Vagina (tissue), 2 donors: ENCODE data around the gene CYP27B1. TPM values are rescaled to one million over a fixed set of nuclear protein-coding genes. Genes with fewer than 3 reads are reported as not detected.

Source experiments
- DNase-seq, 2 donors: peaks; one replicate each; pipeline ENCODE4 v3.0.0-alpha.2; 2017; ENCODE audit errors: extremely low spot score in 2 of 2
- H3K27ac ChIP-seq: fragments of 200-600 bp; sonication (generic); one replicate; pipeline ENCODE4 v1.5.1; 2019
- H3K27me3 ChIP-seq: fragments of 200-600 bp; sonication (generic); one replicate; pipeline ENCODE4 v1.5.1; 2019
- H3K36me3 ChIP-seq, 2 donors: fragments of 200-600 bp; sonication (generic); one replicate each; pipeline ENCODE4 v1.5.1; 2017 to 2019
- H3K4me1 ChIP-seq: fragments of 200-600 bp; sonication (generic); one replicate; pipeline ENCODE4 v1.5.1; 2019
- H3K4me3 ChIP-seq, 2 donors: fragments of 200-600 bp; sonication (generic); 1 replicate in 1 of 2; 2 replicates in 1 of 2; pipeline ENCODE4 v1.5.1; 2016 to 2019
- H3K9me3 ChIP-seq: fragments of 200-600 bp; sonication (generic); one replicate; pipeline ENCODE4 v1.5.1; 2019
- CTCF ChIP-seq, 3 experiments: fragments of 450-650 bp in 2 of 3; fragments of 200-600 bp in 1 of 3; sonication (generic) in 1 of 3; IDR thresholded peaks; one replicate each; pipeline ENCODE4 v1.5.1; 2017 to 2019; ENCODE audit warnings: antibody characterized with exemption in 3 of 3, mild to moderate bottlenecking in 2 of 3, moderate library complexity in 2 of 3
- POLR2A ChIP-seq, 2 donors: fragments of 450-650 bp; IDR thresholded peaks; one replicate each; pipeline ENCODE4 v1.6.1; 2017; ENCODE audit warnings: antibody characterized with exemption in 2 of 2, mild to moderate bottlenecking in 2 of 2, moderate library complexity in 2 of 2
- POLR2AphosphoS5 ChIP-seq, 2 donors: sonication (generic); formaldehyde crosslinking; IDR thresholded peaks; one replicate each; pipeline ENCODE4 v1.9.0; 2017; ENCODE audit warnings: antibody characterized with exemption in 2 of 2, mild to moderate bottlenecking in 2 of 2, low read depth in 1 of 2; ENCODE audit not compliant: insufficient read depth in 1 of 2
- intact Hi-C: fragments of 100-400 bp; cut with DNase I; formaldehyde crosslinking; loops from one replicate; pipeline ENCODE4 v1.15.1; 2023
- total RNA-seq: library from RNA; depleted of rRNA; stranded (reverse); fragments of >200 nt; gene quantifications from one replicate; pipeline ENCODE4 v1.2.3, GENCODE V29; 2016

The CYP27B1 gene
- total RNA-seq, 1 donor from 2014 or later, result 1.7 TPM

GRCh38 chr12:57741413-57741789 is 25.5 kb downstream of the CYP27B1 start:
- Histone ChIP-seq H3K27me3 (no peaks in the 10 kb centered on the region), H3K4me1 (peaks cover 40% of the 10 kb centered on the region), H3K36me3 (no peaks in the 10 kb centered on the region), H3K9me3 (no peaks in the 10 kb centered on the region), H3K4me3 (peak overlapping the region in 1 of 2 donors; percentile 10), H3K27ac (no peak overlapping the region)
- no peak for DNase-seq
- intact Hi-C loops, result no loop called here
- no peak for TF ChIP-seq CTCF (IDR thresholded peaks at IDR 0.05)
- no peak for TF ChIP-seq POLR2AphosphoS5 (IDR thresholded peaks at IDR 0.05; ENCODE audit: insufficient read depth in 1 of 2, low read depth in 1 of 2)
- TF ChIP-seq POLR2A (IDR thresholded peaks at IDR 0.05), result no peak

GRCh38 chr12:57740656-57741412 is 26.0 kb downstream of the CYP27B1 start:
- H3K4me1 ChIP-seq, result peaks cover 44% of the 10 kb centered on the region

GRCh38 chr12:57739914-57740538 is 26.9 kb downstream of the CYP27B1 start:
- Histone ChIP-seq H3K27me3 (peaks cover 6% of the 10 kb centered on the region), H3K4me3 (no peak overlapping the region), H3K4me1 (peaks cover 43% of the 10 kb centered on the region), H3K27ac (no peak overlapping the region), H3K36me3 (no peaks in the 10 kb centered on the region), H3K9me3 (no peaks in the 10 kb centered on the region)
- no peak for DNase-seq
- intact Hi-C loops, result no loop called here
- no peak for TF ChIP-seq POLR2A (IDR thresholded peaks at IDR 0.05)
- no peak for TF ChIP-seq POLR2AphosphoS5 (IDR thresholded peaks at IDR 0.05; ENCODE audit: insufficient read depth in 1 of 2, low read depth in 1 of 2)
- no peak for TF ChIP-seq CTCF (IDR thresholded peaks at IDR 0.05)

More at GRCh38 chr12:57740656-57741412, 26.0 kb downstream of the CYP27B1 start:
- TF ChIP-seq POLR2AphosphoS5 (IDR thresholded peaks at IDR 0.05; ENCODE audit: insufficient read depth in 1 of 2, low read depth in 1 of 2) (no peak), POLR2A (IDR thresholded peaks at IDR 0.05) (no peak), CTCF (IDR thresholded peaks at IDR 0.05) (no peak)
- no peak for DNase-seq
- Histone ChIP-seq H3K9me3 (no peaks in the 10 kb centered on the region), H3K27me3 (peaks cover 2% of the 10 kb centered on the region), H3K36me3 (no peaks in the 10 kb centered on the region), H3K4me3 (no peak overlapping the region), H3K27ac (no peak overlapping the region)
- intact Hi-C loops, result no loop called here

GRCh38 chr12:57739387-57739786 is 27.5 kb downstream of the CYP27B1 start:
- Histone ChIP-seq H3K27ac (no peak overlapping the region), H3K4me3 (no peak overlapping the region), H3K36me3 (no peaks in the 10 kb centered on the region), H3K4me1 (peaks cover 43% of the 10 kb centered on the region), H3K9me3 (no peaks in the 10 kb centered on the region), H3K27me3 (peaks cover 6% of the 10 kb centered on the region)
- intact Hi-C loops, result no loop called here
- no peak for TF ChIP-seq POLR2AphosphoS5 (IDR thresholded peaks at IDR 0.05; ENCODE audit: insufficient read depth in 1 of 2, low read depth in 1 of 2)
- TF ChIP-seq POLR2A (IDR thresholded peaks at IDR 0.05), result no peak
- TF ChIP-seq CTCF (IDR thresholded peaks at IDR 0.05), result no peak
- DNase-seq, result no peak
